Fibroblast of skin of abdomen (primary cell): ENCODE results near the gene CRABP2.
A peak's percentile ranks its signal among the peaks of the same experiment; 100 is the strongest.

Experiments used
- DNase-seq: peaks from one replicate; pipeline ENCODE4 v3.0.0-alpha.2; 2013

Gene CRABP2

GRCh38 chr1:156741481-156741983, 36.1 kb upstream of the CRABP2 start:
- DNase-seq = no peak

GRCh38 chr1:156740741-156741480, 35.5 kb upstream of the CRABP2 start, which contains the start of gene MRPL24:
TSS of gene MRPL24 (minus strand) at chr1:156741088. CDS start at chr1:156738704, 2,384 bp downstream.
- DNase-seq = peak; percentile 99

GRCh38 chr1:156740237-156740740, 34.9 kb upstream of the CRABP2 start:
- DNase-seq = no peak

- DNase-seq = no peak
These were observed 33.5 kb upstream of the CRABP2 start for GRCh38 chr1:156738916-156739315.

- DNase-seq = no peak
These were observed 33.0 kb upstream of the CRABP2 start for GRCh38 chr1:156738407-156738806.

GRCh38 chr1:156733989-156734584, 28.7 kb upstream of the CRABP2 start:
- no peak for DNase-seq

GRCh38 chr1:156728599-156729462, 23.4 kb upstream of the CRABP2 start, which contains the start of gene ISG20L2:
TSS of gene ISG20L2 (minus strand) at chr1:156728766. CDS start at chr1:156727652, 1,114 bp downstream.
- peak; percentile 98 for DNase-seq

GRCh38 chr1:156727926-156728598, 22.7 kb upstream of the CRABP2 start, which contains the start of gene METTL25B:
TSS of gene METTL25B (plus strand) at chr1:156728469. CDS start at chr1:156729105, 636 bp downstream.
- peak; percentile 77 for DNase-seq

GRCh38 chr1:156727492-156727891, 22.1 kb upstream of the CRABP2 start:
- DNase-seq = no peak

GRCh38 chr1:156726549-156727226, 21.3 kb upstream of the CRABP2 start:
- peak; percentile 64 for DNase-seq

GRCh38 chr1:156725683-156726280, 20.4 kb upstream of the CRABP2 start:
- peak; percentile 81 for DNase-seq

- no peak for DNase-seq
These were observed 16.2 kb upstream of the CRABP2 start for GRCh38 chr1:156721535-156721934.

GRCh38 chr1:156721131-156721530, 15.7 kb upstream of the CRABP2 start:
- no peak for DNase-seq

- DNase-seq = no peak
These were observed 12.0 kb upstream of the CRABP2 start for GRCh38 chr1:156717351-156717750.

GRCh38 chr1:156714830-156715229, 9.4 kb upstream of the CRABP2 start:
- DNase-seq = no peak

GRCh38 chr1:156712626-156713025, 7.2 kb upstream of the CRABP2 start:
- no peak for DNase-seq

GRCh38 chr1:156711011-156711817, 5.8 kb upstream of the CRABP2 start:
- peak; percentile 50 for DNase-seq

- DNase-seq = peak; percentile 48
These were observed 4.5 kb upstream of the CRABP2 start for GRCh38 chr1:156709757-156710489.

- no peak for DNase-seq
These were observed 3.6 kb upstream of the CRABP2 start for GRCh38 chr1:156709031-156709430.
